Heart left ventricle (tissue), 16 donors: Measurements from ENCODE around the gene SCLY. TPM values are rescaled to one million over a fixed set of nuclear protein-coding genes. Genes with fewer than 3 reads are reported as not detected.

Experiments used
- ATAC-seq, 4 donors: fragments of 200-7000 bp; cut with Tn5 transposase; one replicate each; pipeline ENCODE4 v1.9.1; 2020 to 2022; ENCODE audit warnings: moderate library complexity in 4 of 4, mild to moderate bottlenecking in 3 of 4, moderate number of reproducible peaks in 1 of 4
- DNase-seq, 5 donors: peaks; one replicate each; pipeline ENCODE4 v3.0.0-alpha.2; 2020
- H3K27ac ChIP-seq, 12 donors: fragments of 200-600 bp; sonication (generic) in 4 of 12; one replicate each; pipeline versions ENCODE4 v1.5.0 to v1.8.0; 2016 to 2022; ENCODE audit warnings: mild to moderate bottlenecking in 2 of 12
- H3K27me3 ChIP-seq, 9 donors: fragments of 200-600 bp; sonication (generic) in 2 of 9; one replicate each; pipeline versions ENCODE4 v1.5.1 to v1.8.0; 2016 to 2022; ENCODE audit warnings: mild to moderate bottlenecking in 3 of 9
- H3K36me3 ChIP-seq, 9 donors: fragments of 200-600 bp; sonication (generic) in 2 of 9; one replicate each; pipeline versions ENCODE4 v1.5.0 to v1.8.0; 2018 to 2022; ENCODE audit warnings: mild to moderate bottlenecking in 2 of 9
- H3K4me1 ChIP-seq, 12 donors: fragments of 200-600 bp; sonication (generic) in 4 of 12; one replicate each; pipeline versions ENCODE4 v1.5.0 to v1.8.0; 2016 to 2022; ENCODE audit warnings: mild to moderate bottlenecking in 3 of 12
- H3K4me3 ChIP-seq, 12 donors: fragments of 200-600 bp; sonication (generic) in 4 of 12; one replicate each; pipeline versions ENCODE4 v1.5.0 to v1.8.0; 2017 to 2022; ENCODE audit warnings: mild to moderate bottlenecking in 9 of 12, moderate library complexity in 4 of 12
- H3K9me3 ChIP-seq, 12 donors: fragments of 200-600 bp; sonication (generic) in 4 of 12; one replicate each; pipeline versions ENCODE4 v1.5.0 to v1.8.0; 2016 to 2022; ENCODE audit warnings: mild to moderate bottlenecking in 1 of 12
- POLR2A ChIP-seq, 2 donors: fragments of 450-650 bp; IDR thresholded peaks; one replicate each; pipeline ENCODE4 v1.6.1; 2017; ENCODE audit warnings: antibody characterized with exemption in 2 of 2, mild to moderate bottlenecking in 2 of 2, moderate library complexity in 2 of 2
- WGBS, 4 donors: extraction: QIAGEN DNeasy Blood & Tissue Kit in 2 of 4; methylation state at CpG; one replicate each; pipeline versions ENCODE4 v1.1.5 to v1.1.7; 2013 to 2018; 5-methylcytosine and 5-hydroxymethylcytosine counted together
- intact Hi-C, 10 donors: fragments of 100-400 bp; cut with DNase I; formaldehyde crosslinking; loops; one replicate each; pipeline versions ENCODE4 v1.11.1 to v1.14.2; 2022
- polyA plus RNA-seq, 2 donors: library from polyadenylated mRNA; stranded (reverse); fragments of 200-250 nt; gene quantifications; one replicate each; pipeline ENCODE4 v1.2.3, GENCODE V29; 2013
- total RNA-seq, 9 donors: library from RNA; depleted of rRNA in 2 of 9; stranded (reverse); fragments of >200 nt in 2 of 9; fragmentation: NEBNext Ultra II Directional in 3 of 9; extraction: Animal tissue kit (Norgen Biotek cat#: 25700) in 3 of 9; gene quantifications; one replicate each; pipeline versions ENCODE4 v1.1.0 to v1.2.4, GENCODE V29; 2016 to 2023
- TF ChIP-seq, protein P1 (sequence below), 12 donors: fragments of 200-600 bp; sonication (generic) in 4 of 12; IDR thresholded peaks; one replicate each; pipeline versions ENCODE4 v1.5.0 to v1.8.0; 2018 to 2022; ENCODE audit warnings: antibody characterized with exemption in 12 of 12, mild to moderate bottlenecking in 5 of 12
- donor health status: ischemic (EF 13 %, LVEDD 7.1; RV severe dilation, severe dysfunction).
- donor health status: healthy with polysubstance abuse.
- donor health status: DM: no; HTN: yes; CAD: no.
- donor health status: DM: no; HTN: no; CAD: no.
- donor health status: ischemic (EF 25% LVEDD 6.9; RV normal size, moderate dysfunction).
- donor health status: ischemic (EF 25% LVEDD 5.7; RV mildly dilated, moderate dysfunction).
- donor health status: healthy.
- donor health status: DM: yes; HTN: yes; CAD: no.
- donor health status: ischemic (EF 35%, LVEDD 5.7; RV mildly dilated, moderate dysfunction).
- donor health status: nonischemic (EF 11% LVEDD 7.7; RV severe dilation, severe dysfunction).
- donor health status: DM: yes; HTN: yes; CAD: no.
- donor health status: PGD.
- donor health status: ischemic (EF 29% LVEDD 5.4; RV normal size, mild dysfunction).
- donor health status: nonischemic (EF 23%, LVEDD 6.1; RV moderate dilation, normal function).

The SCLY gene
- total and polyA plus RNA-seq, 11 donors = 6.9 to 21.2 (median 10.6) TPM

DNA sequence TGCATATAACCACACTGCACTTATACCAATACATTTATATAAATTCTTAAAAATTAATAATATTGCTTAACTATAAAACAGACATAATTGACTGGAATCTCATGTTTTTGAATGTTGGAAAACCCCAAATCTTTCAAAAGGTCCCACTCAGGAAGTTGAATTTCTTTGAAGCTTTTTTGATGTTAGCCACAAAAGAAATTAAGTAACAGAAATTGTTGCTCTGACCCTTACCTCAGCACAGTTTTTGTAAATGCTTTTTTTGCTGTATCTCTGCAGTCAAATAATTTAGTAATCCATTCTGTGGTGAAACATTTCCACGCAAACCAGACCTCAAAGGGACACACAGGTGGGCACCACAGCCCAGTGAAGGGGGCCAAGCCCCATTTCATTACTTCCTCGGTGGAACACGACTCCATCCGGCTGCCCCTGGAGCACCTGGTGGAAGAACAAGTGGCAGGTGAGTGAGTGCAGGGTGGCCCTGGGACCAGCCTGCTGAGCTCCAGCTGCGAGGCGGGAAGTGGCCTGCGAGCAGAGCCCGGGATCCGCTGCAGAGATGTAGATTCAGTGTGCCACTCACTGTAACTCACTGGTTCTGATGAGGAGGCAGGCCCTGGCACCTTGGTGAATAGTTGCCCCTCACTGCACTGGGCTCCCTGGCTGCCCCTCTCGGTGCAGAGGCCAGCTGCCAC is 8.4 kb downstream of the SCLY start:
- Histone ChIP-seq H3K36me3 (peaks cover 0 to 84% (median 65%) of the 10 kb centered on the region in 9 donors), H3K4me1 (peaks cover 0 to 3% (median 0%) of the 10 kb centered on the region in 12 donors), H3K9me3 (peaks cover 0 to 18% (median 0%) of the 10 kb centered on the region in 12 donors), H3K27me3 (no peaks in the 10 kb centered on the region), H3K4me3 (no peak overlapping the region), H3K27ac (no peak overlapping the region)
- no peak for TF ChIP-seq POLR2A (IDR thresholded peaks at IDR 0.05)
- TF ChIP-seq, protein P1, sequence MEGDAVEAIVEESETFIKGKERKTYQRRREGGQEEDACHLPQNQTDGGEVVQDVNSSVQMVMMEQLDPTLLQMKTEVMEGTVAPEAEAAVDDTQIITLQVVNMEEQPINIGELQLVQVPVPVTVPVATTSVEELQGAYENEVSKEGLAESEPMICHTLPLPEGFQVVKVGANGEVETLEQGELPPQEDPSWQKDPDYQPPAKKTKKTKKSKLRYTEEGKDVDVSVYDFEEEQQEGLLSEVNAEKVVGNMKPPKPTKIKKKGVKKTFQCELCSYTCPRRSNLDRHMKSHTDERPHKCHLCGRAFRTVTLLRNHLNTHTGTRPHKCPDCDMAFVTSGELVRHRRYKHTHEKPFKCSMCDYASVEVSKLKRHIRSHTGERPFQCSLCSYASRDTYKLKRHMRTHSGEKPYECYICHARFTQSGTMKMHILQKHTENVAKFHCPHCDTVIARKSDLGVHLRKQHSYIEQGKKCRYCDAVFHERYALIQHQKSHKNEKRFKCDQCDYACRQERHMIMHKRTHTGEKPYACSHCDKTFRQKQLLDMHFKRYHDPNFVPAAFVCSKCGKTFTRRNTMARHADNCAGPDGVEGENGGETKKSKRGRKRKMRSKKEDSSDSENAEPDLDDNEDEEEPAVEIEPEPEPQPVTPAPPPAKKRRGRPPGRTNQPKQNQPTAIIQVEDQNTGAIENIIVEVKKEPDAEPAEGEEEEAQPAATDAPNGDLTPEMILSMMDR (IDR thresholded peaks at IDR 0.05) = no peak
- DNase-seq (no peak), ATAC-seq (no peak)
- WGBS, 4 donors = 94 to 96% (median 95%) methylated on average over 10 of the region's 10 CpGs
- intact Hi-C loops = loop anchor here in 2 of 10 donors (10.0 kb wide), 2 partner anchors 104 to 216 kb away; partner anchors contain the start of genes PER2 (in 1 of the 2) and UBE2F (in 1 of the 2)

DNA sequence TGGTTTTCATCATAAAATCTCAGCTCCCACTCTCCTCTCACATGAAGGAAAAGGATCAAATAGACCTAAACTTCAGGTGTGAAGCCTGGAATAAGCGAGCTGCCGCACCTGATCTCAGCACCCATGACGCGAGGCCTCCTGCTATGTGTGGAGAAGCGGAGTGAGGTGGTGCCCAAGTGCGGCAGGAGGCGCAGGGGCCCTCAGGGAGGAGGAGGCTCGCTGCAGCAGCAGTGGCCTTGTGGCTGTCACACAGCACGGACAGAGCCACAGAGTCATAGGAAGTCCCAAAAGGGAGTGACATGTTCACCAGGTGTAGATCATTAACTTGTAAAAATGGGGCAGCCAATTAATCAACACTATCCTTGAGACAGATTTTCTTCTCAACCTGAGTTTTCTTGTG is 9.1 kb downstream of the SCLY start:
- DNase-seq (no peak), ATAC-seq (no peak)
- Histone ChIP-seq H3K27ac (no peak overlapping the region), H3K27me3 (no peaks in the 10 kb centered on the region), H3K4me1 (peaks cover 0 to 3% (median 0%) of the 10 kb centered on the region in 12 donors), H3K4me3 (no peak overlapping the region), H3K9me3 (peaks cover 0 to 18% (median 0%) of the 10 kb centered on the region in 12 donors), H3K36me3 (peaks cover 0 to 78% (median 59%) of the 10 kb centered on the region in 9 donors)
- WGBS, 4 donors = 86 to 94% (median 93%) methylated on average over 9 of the region's 9 CpGs
- intact Hi-C loops = loop anchor here in 2 of 10 donors (10.0 kb wide), 2 partner anchors 105 to 215 kb away; partner anchors contain the start of genes PER2 (in 1 of the 2) and UBE2F (in 1 of the 2)
- no peak for TF ChIP-seq POLR2A (IDR thresholded peaks at IDR 0.05)
- TF ChIP-seq, protein P1 (IDR thresholded peaks at IDR 0.05) = no peak

DNA sequence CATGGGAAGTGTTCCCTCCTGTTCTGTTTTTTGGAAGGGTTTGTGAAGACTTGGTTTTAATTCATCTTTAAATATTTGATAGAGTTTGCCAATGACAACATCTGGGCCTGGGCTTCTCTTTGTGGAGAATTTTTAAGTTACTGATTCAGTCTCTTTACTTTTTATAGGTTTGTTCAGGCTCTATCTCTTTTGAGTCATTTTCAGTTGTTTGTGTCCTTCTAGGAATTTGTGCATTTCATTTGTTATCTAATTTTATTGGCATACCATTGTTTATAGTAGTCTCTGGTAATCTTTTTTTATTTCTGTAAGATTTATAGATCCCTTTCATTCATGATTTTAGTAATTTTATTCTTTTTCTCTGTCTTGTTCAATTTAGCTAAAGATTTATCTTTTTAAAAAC is 14.6 kb downstream of the SCLY start:
- Histone ChIP-seq H3K4me1 (no peaks in the 10 kb centered on the region), H3K27me3 (no peaks in the 10 kb centered on the region), H3K27ac (no peak overlapping the region), H3K4me3 (no peak overlapping the region), H3K9me3 (peaks cover 0 to 35% (median 0%) of the 10 kb centered on the region in 12 donors), H3K36me3 (peaks cover 0 to 45% (median 18%) of the 10 kb centered on the region in 9 donors)
- ATAC-seq (no peak), DNase-seq (no peak)
- intact Hi-C loops = no loop called here
- TF ChIP-seq, protein P1 (IDR thresholded peaks at IDR 0.05) = no peak
- TF ChIP-seq POLR2A (IDR thresholded peaks at IDR 0.05) = no peak

DNA sequence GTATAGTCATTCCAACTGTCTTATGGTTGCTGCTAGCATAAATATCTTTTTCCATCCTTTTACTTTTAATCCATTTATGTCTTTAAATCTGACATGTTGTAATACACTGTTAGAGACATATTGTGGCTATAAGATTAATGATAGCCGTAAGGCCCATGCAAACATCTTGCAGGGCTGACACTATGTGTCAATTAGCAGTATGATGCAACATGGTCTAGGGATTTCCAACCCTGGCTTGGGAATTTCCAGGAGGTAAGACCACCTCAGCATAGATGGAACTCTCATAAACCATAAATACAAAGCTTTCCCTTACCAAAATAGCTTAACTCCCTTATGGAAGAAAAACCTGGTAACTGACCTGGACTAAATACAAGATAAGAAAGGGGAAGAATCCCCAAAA is 16.5 kb downstream of the SCLY start:
- Histone ChIP-seq H3K4me1 (no peaks in the 10 kb centered on the region), H3K27ac (no peak overlapping the region), H3K4me3 (no peak overlapping the region), H3K36me3 (peaks cover 0 to 43% (median 11%) of the 10 kb centered on the region in 9 donors), H3K27me3 (no peaks in the 10 kb centered on the region), H3K9me3 (peaks cover 0 to 28% (median 0%) of the 10 kb centered on the region in 12 donors)
- WGBS, 4 donors = 98 to 100% (median 99%) methylated on average over 1 of the region's 1 CpG
- DNase-seq = no peak
- no peak for ATAC-seq
- intact Hi-C loops = no loop called here
- TF ChIP-seq, protein P1 (IDR thresholded peaks at IDR 0.05) = no peak
- TF ChIP-seq POLR2A (IDR thresholded peaks at IDR 0.05) = no peak
